ENCODE results near the gene VPS26C. TPM values are rescaled to one million over a fixed set of nuclear protein-coding genes. Genes with fewer than 3 reads are reported as not detected.
A peak's percentile ranks its signal among the peaks of the same experiment; 100 is the strongest.

The VPS26C gene
- total and polyA plus RNA-seq, 9 of the 15 experiments (the other 6 are each of a cell fraction or from before 2014, with no cell fraction given), result 32.8 to 48.7 (median 42.1) TPM

- TF ChIP-seq C11orf30 (IDR thresholded peaks at IDR 0.05; ENCODE audit: low read depth) (peak; percentile 49; the same call in 1 of the 2 replicates), CEBPG (CRISPR knock-in tag; IDR thresholded peaks at IDR 0.05) (0 out of 2 replicates have a peak, but pooled peaks have one; percentile 10), CEBPG (tag; conservative IDR thresholded peaks at IDR 0.05 in 1 of 2, IDR thresholded peaks at IDR 0.05 in 1 of 2) (no peak), ZNF384 (IDR thresholded peaks at IDR 0.05; ENCODE audit: low read depth, low read length) (peak; percentile 75), ZNF143 (CRISPR knock-in tag; IDR thresholded peaks at IDR 0.05) (no peak), CEBPZ (IDR thresholded peaks at IDR 0.05; ENCODE audit: borderline replicate concordance, low read depth, low read length) (no peak), SIRT6 (IDR thresholded peaks at IDR 0.05; ENCODE audit: low read depth, low read length) (no peak), GATAD2B (IDR thresholded peaks at IDR 0.05; ENCODE audit: borderline replicate concordance) (no peak), ATF3 (IDR thresholded peaks at IDR 0.05) (peak; percentile 25; the same call in 1 of the 2 replicates), ATF3 (CRISPR knock-in tag; conservative IDR thresholded peaks at IDR 0.05) (no peak), RBM22 (IDR thresholded peaks at IDR 0.05; ENCODE audit: low read depth, low read length, poor library complexity, severe bottlenecking) (no peak), TEAD1 (CRISPR knock-in tag; IDR thresholded peaks at IDR 0.05) (0 out of 4 replicates have a peak, but pooled peaks of 1 of the 2 experiments have one; percentile 62), THAP12 (CRISPR knock-in tag; IDR thresholded peaks at IDR 0.05) (no peak), MAFF (IDR thresholded peaks at IDR 0.05; ENCODE audit: low read length) (no peak), TRIM28 (IDR thresholded peaks at IDR 0.05) (no peak), BRD4 (IDR thresholded peaks at IDR 0.05) (no peak), PKNOX1 (IDR thresholded peaks at IDR 0.05) (no peak), IRF1 (CRISPR knock-in tag; IDR thresholded peaks at IDR 0.05; ENCODE audit: borderline replicate concordance) (no peak), FOXA3 (CRISPR knock-in tag; conservative IDR thresholded peaks at IDR 0.05 in 1 of 2, IDR thresholded peaks at IDR 0.05 in 1 of 2) (no peak)
Observed at GRCh38 chr21:37276377-37276776, 9.2 kb upstream of the VPS26C start (continued).

Data from K562 (cell line).